Activated T-helper 2 cell treated with anti-CD3 and anti-CD28 coated beads, Interferon-gamma antibody, Interleukin-2, Interleukin-4, amounts not matched to agents 10 μg/mL and 5 μg/mL and 100 μg/mL, durations not matched to agents 14 hours and 24 hours and 36 hours (primary cell): Measurements from ENCODE around the gene TTL. TPM values are rescaled to one million over a fixed set of nuclear protein-coding genes. Genes with fewer than 3 reads are reported as not detected.

Experiments
- DNase-seq: peaks from one replicate; pipeline ENCODE4 v3.0.0; 2021; ENCODE audit warnings: low spot score
- H3K27ac Mint-ChIP-seq: one replicate; pipeline ENCODE4 v1.8.0; 2021; ENCODE audit warnings: mixed read lengths
- H3K27me3 Mint-ChIP-seq: one replicate; pipeline ENCODE4 v1.8.0; 2021; ENCODE audit warnings: low read depth, mixed read lengths
- H3K36me3 Mint-ChIP-seq: one replicate; pipeline ENCODE4 v1.8.0; 2021; ENCODE audit warnings: low read depth, mixed read lengths
- H3K4me1 Mint-ChIP-seq: one replicate; pipeline ENCODE4 v1.8.0; 2021; ENCODE audit warnings: low read depth, mixed read lengths
- H3K4me3 Mint-ChIP-seq: one replicate; pipeline ENCODE4 v1.8.0; 2021; ENCODE audit warnings: low read depth, mild to moderate bottlenecking, moderate library complexity, mixed read lengths
- H3K9me3 Mint-ChIP-seq: one replicate; pipeline ENCODE4 v1.8.0; 2021; ENCODE audit warnings: mixed read lengths
- intact Hi-C: fragments of 100-400 bp; cut with micrococcal nuclease; formaldehyde crosslinking; loops from one replicate; pipeline ENCODE4 v1.15.1; 2023
- total RNA-seq: library from RNA; stranded (reverse); gene quantifications from 2 replicates; pipeline ENCODE4 v1.2.3, GENCODE V29; 2022

The TTL gene
- total RNA-seq, 1 donor from 2014 or later: 48.2 TPM

GRCh38 chr2:112449854-112450253, 32.1 kb upstream of the TTL start:
- no peak overlapping the region for H3K27ac Mint-ChIP-seq
- intact Hi-C loops: no loop called here
- no peak overlapping the region for H3K4me3 Mint-ChIP-seq
- H3K4me1 Mint-ChIP-seq: no peaks in the 10 kb centered on the region
- H3K27me3 Mint-ChIP-seq: peaks cover 11% of the 10 kb centered on the region
- H3K36me3 Mint-ChIP-seq: no peaks in the 10 kb centered on the region
- no peaks in the 10 kb centered on the region for H3K9me3 Mint-ChIP-seq
- DNase-seq: no peak

DNA sequence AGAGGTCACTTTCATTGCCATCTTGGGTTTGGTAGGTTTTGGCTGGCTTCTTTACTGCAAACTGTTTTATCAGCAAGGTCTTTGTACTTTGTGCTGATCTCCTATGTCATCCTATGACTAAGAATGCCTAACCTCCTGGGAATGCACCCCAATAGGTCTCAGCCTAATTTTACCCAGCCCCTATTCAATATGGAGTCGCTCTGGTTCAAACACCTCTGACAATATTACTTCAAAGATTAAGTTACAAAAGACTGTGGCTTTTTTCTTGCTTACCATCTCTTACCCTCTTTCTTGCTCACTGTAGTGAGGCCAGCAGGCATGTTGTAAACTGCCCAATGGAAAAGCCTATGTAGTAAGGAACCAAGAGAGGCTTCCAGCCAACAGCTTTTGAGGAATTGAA, 30.6 kb upstream of the TTL start:
- H3K4me3 Mint-ChIP-seq: no peak overlapping the region
- intact Hi-C loops: no loop called here

GRCh38 chr2:112454586-112454985, 27.4 kb upstream of the TTL start:
- H3K9me3 Mint-ChIP-seq: no peaks in the 10 kb centered on the region
- DNase-seq: no peak
- no peak overlapping the region for H3K4me3 Mint-ChIP-seq
- peaks cover 10% of the 10 kb centered on the region for H3K27me3 Mint-ChIP-seq
- H3K36me3 Mint-ChIP-seq: no peaks in the 10 kb centered on the region
- intact Hi-C loops: no loop called here
- no peak overlapping the region for H3K27ac Mint-ChIP-seq
- H3K4me1 Mint-ChIP-seq: no peaks in the 10 kb centered on the region

More for the DNA sequence above, 30.6 kb upstream of the TTL start:
- Mint-ChIP-seq H3K27me3 (peaks cover 10% of the 10 kb centered on the region), H3K9me3 (no peaks in the 10 kb centered on the region), H3K4me1 (no peaks in the 10 kb centered on the region), H3K36me3 (no peaks in the 10 kb centered on the region), H3K27ac (no peak overlapping the region)
- no peak for DNase-seq

GRCh38 chr2:112459372-112459771, 22.6 kb upstream of the TTL start:
- Mint-ChIP-seq H3K27ac (no peak overlapping the region), H3K27me3 (peaks cover 24% of the 10 kb centered on the region), H3K36me3 (no peaks in the 10 kb centered on the region)

DNA sequence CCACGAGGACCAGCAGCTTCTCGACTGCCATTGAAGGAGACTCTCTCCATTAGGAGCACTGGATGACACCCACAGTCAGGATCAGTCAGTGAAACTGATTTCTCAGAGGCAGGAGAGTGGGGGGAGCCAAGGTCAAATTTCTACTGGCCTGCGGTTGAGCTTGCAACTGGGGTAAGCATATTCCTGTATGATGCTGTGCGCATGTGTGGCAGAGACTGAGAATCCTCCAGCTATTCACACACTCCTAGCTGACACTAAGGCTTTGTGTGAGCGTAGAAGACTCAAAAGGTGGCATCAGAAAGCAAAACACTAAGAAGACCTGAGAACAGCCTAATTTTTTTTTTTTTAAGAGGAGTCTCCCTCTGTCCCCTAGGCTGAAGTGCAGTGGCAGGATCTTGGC, 19.8 kb upstream of the TTL start:
- H3K27ac Mint-ChIP-seq: no peak overlapping the region
- H3K36me3 Mint-ChIP-seq: no peaks in the 10 kb centered on the region
- no peaks in the 10 kb centered on the region for H3K4me1 Mint-ChIP-seq
- DNase-seq: no peak
- no peaks in the 10 kb centered on the region for H3K9me3 Mint-ChIP-seq
- intact Hi-C loops: no loop called here
- no peak overlapping the region for H3K4me3 Mint-ChIP-seq
- peaks cover 28% of the 10 kb centered on the region for H3K27me3 Mint-ChIP-seq

More at GRCh38 chr2:112459372-112459771, 22.6 kb upstream of the TTL start:
- no peak overlapping the region for H3K4me3 Mint-ChIP-seq
- intact Hi-C loops: no loop called here
- no peaks in the 10 kb centered on the region for H3K9me3 Mint-ChIP-seq
- no peaks in the 10 kb centered on the region for H3K4me1 Mint-ChIP-seq
- no peak for DNase-seq

DNA sequence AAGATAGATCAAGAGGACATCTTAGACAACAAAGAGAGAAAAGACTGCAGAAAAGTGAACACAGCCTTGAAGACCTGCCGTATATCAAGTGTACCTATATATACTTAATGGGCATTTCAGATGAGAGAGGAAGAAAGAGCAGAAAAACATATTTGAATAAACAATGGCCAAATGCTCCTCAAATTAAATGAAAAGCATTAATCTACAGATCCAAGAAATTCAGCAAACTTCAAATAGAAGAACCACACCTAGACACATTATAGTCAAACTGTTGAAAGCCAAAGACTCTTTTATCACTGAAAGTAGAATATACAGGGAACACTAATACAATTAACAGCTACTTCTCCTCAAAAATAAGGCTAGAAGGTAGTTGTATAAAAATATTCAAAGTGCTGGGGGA, 18.7 kb upstream of the TTL start:
- intact Hi-C loops: no loop called here
- DNase-seq: no peak
- Mint-ChIP-seq H3K36me3 (no peaks in the 10 kb centered on the region), H3K4me1 (no peaks in the 10 kb centered on the region), H3K27ac (no peak overlapping the region), H3K4me3 (no peak overlapping the region), H3K9me3 (no peaks in the 10 kb centered on the region), H3K27me3 (peaks cover 39% of the 10 kb centered on the region)

DNA sequence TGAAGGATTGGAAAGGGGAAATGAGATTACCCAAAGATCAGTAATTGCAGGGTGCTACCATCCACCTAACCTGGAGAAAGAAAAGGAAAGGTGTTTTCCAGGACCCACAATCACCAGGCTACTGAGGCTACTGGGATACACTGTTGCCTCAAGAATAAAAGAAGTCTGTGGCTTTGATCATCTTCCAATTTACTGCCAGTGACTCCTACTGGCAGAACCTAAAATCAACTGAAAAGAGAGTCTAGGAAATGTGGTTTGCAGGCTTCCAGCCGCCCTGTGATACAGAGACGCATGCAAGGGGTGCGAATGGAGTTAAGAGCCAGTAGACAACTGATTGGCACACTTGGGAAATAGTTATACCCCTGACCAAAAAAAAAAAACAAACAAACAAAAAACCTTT, 16.6 kb upstream of the TTL start:
- H3K4me1 Mint-ChIP-seq: no peaks in the 10 kb centered on the region
- no peak for DNase-seq
- H3K27ac Mint-ChIP-seq: no peak overlapping the region

GRCh38 chr2:112472547-112473263, 9.3 kb upstream of the TTL start:
- Mint-ChIP-seq H3K36me3 (no peaks in the 10 kb centered on the region), H3K27me3 (peaks cover 10% of the 10 kb centered on the region), H3K27ac (no peak overlapping the region), H3K4me1 (no peaks in the 10 kb centered on the region), H3K4me3 (no peak overlapping the region), H3K9me3 (no peaks in the 10 kb centered on the region)
- intact Hi-C loops: no loop called here
- no peak for DNase-seq

More for the DNA sequence above, 16.6 kb upstream of the TTL start:
- Mint-ChIP-seq H3K4me3 (no peak overlapping the region), H3K9me3 (no peaks in the 10 kb centered on the region), H3K27me3 (peaks cover 41% of the 10 kb centered on the region), H3K36me3 (no peaks in the 10 kb centered on the region)
- intact Hi-C loops: no loop called here

- no peak for DNase-seq
- Mint-ChIP-seq H3K9me3 (no peaks in the 10 kb centered on the region), H3K27ac (no peak overlapping the region), H3K36me3 (no peaks in the 10 kb centered on the region), H3K4me3 (no peak overlapping the region), H3K4me1 (no peaks in the 10 kb centered on the region), H3K27me3 (no peaks in the 10 kb centered on the region)
- intact Hi-C loops: no loop called here
Measured at GRCh38 chr2:112474844-112475486, 7.0 kb upstream of the TTL start.

GRCh38 chr2:112476434-112476833, 5.5 kb upstream of the TTL start:
- Mint-ChIP-seq H3K4me3 (no peak overlapping the region), H3K9me3 (no peaks in the 10 kb centered on the region), H3K27me3 (no peaks in the 10 kb centered on the region), H3K36me3 (no peaks in the 10 kb centered on the region), H3K27ac (no peak overlapping the region), H3K4me1 (peaks cover 7% of the 10 kb centered on the region)
- no peak for DNase-seq
- intact Hi-C loops: no loop called here

GRCh38 chr2:112480530-112481049, 1.4 kb upstream of the TTL start:
- DNase-seq: no peak
- Mint-ChIP-seq H3K4me3 (peak overlapping the region; percentile 92), H3K9me3 (no peaks in the 10 kb centered on the region), H3K27ac (peak overlapping the region; percentile 72), H3K36me3 (peaks cover 20% of the 10 kb centered on the region), H3K27me3 (no peaks in the 10 kb centered on the region), H3K4me1 (peaks cover 21% of the 10 kb centered on the region)
- intact Hi-C loops: loop anchor here (1.0 to 10.0 kb wide), 6 partner anchors 62 to 293 kb away; partner anchors contain the start of genes CHCHD5, NT5DC4, POLR1B and ZC3H6

- peak overlapping the region; percentile 94 for H3K27ac Mint-ChIP-seq
- no peaks in the 10 kb centered on the region for H3K9me3 Mint-ChIP-seq
- peaks cover 22% of the 10 kb centered on the region for H3K36me3 Mint-ChIP-seq
- H3K27me3 Mint-ChIP-seq: no peaks in the 10 kb centered on the region
- H3K4me3 Mint-ChIP-seq: peak overlapping the region; percentile 92
- DNase-seq: peak; percentile 81
- intact Hi-C loops: loop anchor here (1.0 to 10.0 kb wide), 6 partner anchors 61 to 294 kb away; partner anchors contain the start of genes CHCHD5, NT5DC4, POLR1B and ZC3H6
- H3K4me1 Mint-ChIP-seq: peaks cover 22% of the 10 kb centered on the region
Measured at GRCh38 chr2:112481050-112481527, 867 bp upstream of the TTL start.
